ENCODE results near the gene HOXB8.

HOXB8 gene

GRCh38 chr17:48615047-48615962, at the start of gene HOXB8:
HOXB8 (minus strand) TSS chr17:48615292; CDS start chr17:48614704, 588 bp downstream.
- no peak for DNase-seq (ENCODE audit: low read depth)

- DNase-seq (ENCODE audit: low read depth): no peak
Observed at GRCh38 chr17:48663134-48663924, 48.2 kb upstream of the HOXB8 start.

GRCh38 chr17:48655913-48656312, 40.8 kb upstream of the HOXB8 start:
- DNase-seq (ENCODE audit: low read depth): no peak

- no peak for DNase-seq (ENCODE audit: low read depth)
Observed at GRCh38 chr17:48649741-48650140, 34.6 kb upstream of the HOXB8 start.

- no peak for DNase-seq (ENCODE audit: low read depth)
Observed at GRCh38 chr17:48647963-48648245, 32.8 kb upstream of the HOXB8 start.

GRCh38 chr17:48647103-48647962, 32.2 kb upstream of the HOXB8 start:
- no peak for DNase-seq (ENCODE audit: low read depth)

GRCh38 chr17:48646183-48647102, 31.4 kb upstream of the HOXB8 start:
- DNase-seq (ENCODE audit: low read depth): no peak

GRCh38 chr17:48645639-48646182, 30.6 kb upstream of the HOXB8 start:
- DNase-seq (ENCODE audit: low read depth): no peak

GRCh38 chr17:48644910-48645557, 29.9 kb upstream of the HOXB8 start:
- no peak for DNase-seq (ENCODE audit: low read depth)

GRCh38 chr17:48644159-48644558, 29.1 kb upstream of the HOXB8 start:
- no peak for DNase-seq (ENCODE audit: low read depth)

GRCh38 chr17:48643697-48644012, 28.6 kb upstream of the HOXB8 start:
- DNase-seq (ENCODE audit: low read depth): no peak

- no peak for DNase-seq (ENCODE audit: low read depth)
Observed at GRCh38 chr17:48642843-48643696, 28.0 kb upstream of the HOXB8 start.

GRCh38 chr17:48642059-48642842, 27.2 kb upstream of the HOXB8 start:
- no peak for DNase-seq (ENCODE audit: low read depth)

- no peak for DNase-seq (ENCODE audit: low read depth)
Observed at GRCh38 chr17:48641541-48642058, 26.5 kb upstream of the HOXB8 start.

GRCh38 chr17:48640858-48641180, 25.7 kb upstream of the HOXB8 start:
- DNase-seq (ENCODE audit: low read depth): no peak

GRCh38 chr17:48639982-48640857, 25.1 kb upstream of the HOXB8 start:
- DNase-seq (ENCODE audit: low read depth): no peak

GRCh38 chr17:48639136-48639535, 24.0 kb upstream of the HOXB8 start:
- no peak for DNase-seq (ENCODE audit: low read depth)

Data from activated gamma-delta T cell treated with anti-CD3 and anti-CD28 coated beads, Interleukin-2, amount 50 U/mL, for 16 hours (primary cell).